GM12892 (cell line): ENCODE results near the gene COX18.

ENCODE experiments used
- DNase-seq: peaks from one replicate; pipeline ENCODE4 v3.0.0; 2011; ENCODE audit not compliant: insufficient read length
- FAIRE-seq: peaks from 2 replicates; lab custom pipeline; 2011; peaks lifted over from hg19 to GRCh38; lab: Jason Lieb, UNC
- POLR2A ChIP-seq: IDR thresholded peaks from 2 replicates; pipeline ENCODE4 v1.6.1; 2011; ENCODE audit warnings: low read depth, low read length, control low read depth
- POLR2AphosphoS5 ChIP-seq: IDR thresholded peaks from 2 replicates; pipeline ENCODE4 v1.6.1; 2011; ENCODE audit warnings: low read depth, low read length, control low read depth
- TAF1 ChIP-seq: IDR thresholded peaks from 2 replicates; pipeline ENCODE4 v1.6.1; 2011; ENCODE audit warnings: low read depth, mild to moderate bottlenecking, control low read depth, low read length, borderline replicate concordance

COX18 gene

DNA sequence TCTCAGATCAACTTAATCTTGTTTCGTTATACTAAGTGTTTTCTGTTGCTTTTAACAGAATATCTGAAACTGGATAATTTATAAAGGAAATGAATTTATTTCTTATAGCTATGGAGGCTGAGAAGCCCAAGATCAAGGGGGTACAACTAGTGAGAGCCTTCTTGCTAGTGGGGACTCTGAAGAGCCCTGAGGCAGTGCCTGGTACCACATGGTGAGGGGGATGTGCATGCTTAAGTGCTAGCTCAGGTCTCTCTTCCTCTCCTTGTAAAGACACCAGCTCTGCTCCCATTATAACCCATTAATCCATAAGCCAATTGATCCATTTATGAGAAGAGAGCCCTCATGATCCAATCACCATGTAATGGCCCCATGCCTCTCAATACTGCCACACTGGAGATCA lies 17.9 kb downstream of the COX18 start:
- no peak for FAIRE-seq
- TF ChIP-seq POLR2A = no peak
- TF ChIP-seq POLR2AphosphoS5 = no peak
- TF ChIP-seq TAF1 = no peak

DNA sequence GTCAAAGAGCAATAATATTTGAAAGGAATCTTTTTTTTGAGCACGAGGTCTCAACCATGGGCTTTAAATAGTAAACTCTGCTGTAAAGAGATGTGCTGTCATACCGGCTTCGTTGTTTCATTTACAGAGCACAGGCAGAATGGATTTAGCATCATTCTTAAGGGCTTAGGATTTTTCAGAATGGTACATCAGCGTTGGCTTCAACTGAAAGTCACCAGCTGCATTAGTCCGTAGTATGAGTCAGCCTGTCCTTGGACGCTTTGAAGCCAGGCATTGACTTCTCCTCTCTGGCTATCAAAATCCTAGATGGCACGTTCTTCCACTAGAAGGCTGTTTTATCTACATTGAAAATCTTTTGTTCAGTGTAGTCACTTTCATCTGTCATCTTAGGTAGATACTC lies 23.6 kb downstream of the COX18 start:
- no peak for DNase-seq
- TF ChIP-seq TAF1 = no peak
- no peak for TF ChIP-seq POLR2AphosphoS5
- no peak for TF ChIP-seq POLR2A
- FAIRE-seq = no peak

More for the DNA sequence above, 17.9 kb downstream of the COX18 start:
- no peak for DNase-seq

DNA sequence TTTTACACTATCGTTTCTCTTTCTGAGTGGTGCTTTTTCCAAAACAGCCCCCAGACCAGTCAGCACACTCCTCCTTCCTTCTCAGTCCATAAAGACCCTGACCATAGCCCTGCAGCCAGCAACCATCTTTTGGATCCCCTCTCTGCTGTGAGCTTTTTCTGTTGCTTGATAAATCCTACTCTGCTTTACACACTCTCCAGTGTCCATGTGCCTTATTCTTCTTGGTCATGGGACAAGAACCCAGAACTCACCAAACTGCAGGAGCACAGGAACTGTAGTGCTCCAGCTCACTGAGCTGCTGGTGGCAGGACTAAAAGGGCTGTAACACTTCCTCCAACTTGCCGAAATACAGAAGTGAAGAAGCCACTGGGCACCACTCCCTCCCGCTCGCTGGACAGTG lies 32.5 kb downstream of the COX18 start:
- no peak for TF ChIP-seq POLR2A
- no peak for TF ChIP-seq POLR2AphosphoS5
- TF ChIP-seq TAF1 = no peak
- DNase-seq (no peak), FAIRE-seq (no peak)

DNA sequence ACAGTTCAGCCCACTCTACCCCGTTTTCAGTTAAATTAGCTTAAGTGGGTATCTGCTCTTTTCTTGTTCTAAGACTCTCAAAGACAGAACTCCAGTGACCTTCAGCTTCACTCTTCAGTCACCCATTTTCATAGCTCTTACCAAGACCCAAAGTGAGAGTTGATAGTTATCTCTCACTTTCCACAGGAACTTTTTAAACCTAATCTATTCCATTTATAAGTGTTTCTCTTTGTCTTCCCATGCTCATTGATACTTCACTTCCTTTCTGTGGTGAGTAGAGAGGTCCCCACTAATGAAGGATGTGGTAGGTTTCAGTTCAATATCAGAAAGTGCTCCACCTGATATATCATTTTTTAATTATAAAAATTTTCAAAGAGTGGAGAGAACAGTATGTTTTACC lies 33.4 kb downstream of the COX18 start:
- no peak for DNase-seq
- no peak for FAIRE-seq
- no peak for TF ChIP-seq TAF1
- no peak for TF ChIP-seq POLR2AphosphoS5
- TF ChIP-seq POLR2A = no peak

DNA sequence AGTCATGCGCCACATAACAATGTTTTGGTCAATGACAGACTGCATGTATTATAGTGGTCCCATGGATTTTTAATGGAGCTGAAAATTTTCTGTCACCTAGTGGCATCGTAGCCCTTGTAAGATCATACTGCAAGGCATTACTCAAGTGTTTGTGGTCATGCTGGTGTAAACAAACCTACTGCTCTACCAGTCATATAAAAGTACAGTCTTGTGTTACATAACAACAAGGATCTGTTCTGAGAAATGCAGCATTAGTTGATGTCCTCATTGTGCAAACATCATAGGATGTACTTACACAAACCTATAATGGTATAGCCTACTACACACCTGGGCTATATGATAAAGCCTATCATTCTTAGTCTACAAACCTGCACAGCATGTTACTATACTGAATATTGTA lies 34.6 kb downstream of the COX18 start:
- no peak for TF ChIP-seq POLR2AphosphoS5
- no peak for TF ChIP-seq POLR2A
- TF ChIP-seq TAF1 = no peak
- FAIRE-seq (peak; percentile 36), DNase-seq (no peak)

DNA sequence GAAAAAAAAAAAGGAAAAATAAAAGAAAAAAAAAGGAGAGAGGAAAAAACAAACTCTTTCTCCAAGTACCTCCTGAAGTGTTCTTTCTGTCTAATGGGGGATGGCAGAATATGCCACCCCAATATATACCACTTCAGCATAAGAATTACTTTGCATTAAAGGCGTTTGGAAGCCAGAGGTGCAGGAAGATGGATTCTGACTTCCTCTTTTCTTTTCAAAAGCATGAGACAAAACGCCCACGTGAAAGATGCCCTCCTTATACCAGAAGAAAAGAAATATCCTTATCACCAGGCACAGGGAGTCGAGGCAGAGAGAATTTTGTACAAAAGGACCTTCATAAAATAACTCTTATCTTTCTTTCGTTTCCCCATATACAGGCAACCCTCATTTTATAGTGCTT lies 40.9 kb downstream of the COX18 start:
- TF ChIP-seq POLR2A = no peak
- TF ChIP-seq TAF1 = no peak
- no peak for TF ChIP-seq POLR2AphosphoS5
- FAIRE-seq (no peak), DNase-seq (no peak)

DNA sequence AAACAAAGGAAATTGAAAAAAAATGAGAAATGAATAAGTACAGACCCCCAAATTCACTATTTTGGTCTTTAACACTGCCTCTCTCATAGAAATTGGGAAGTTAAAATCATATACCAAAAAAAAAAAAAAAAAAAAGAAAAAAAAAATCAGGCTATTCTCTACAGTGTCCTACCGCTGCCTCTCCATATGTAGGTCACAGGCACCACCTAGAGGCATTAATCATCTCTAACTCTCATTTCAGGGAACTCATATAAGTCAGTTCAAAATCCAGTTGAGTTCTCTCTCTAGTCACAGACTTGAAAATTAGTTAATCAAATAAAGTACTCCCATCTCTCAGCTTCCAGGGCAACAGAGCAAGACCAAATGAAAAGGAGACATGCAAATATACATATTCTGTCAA lies 47.9 kb downstream of the COX18 start:
- no peak for DNase-seq
- TF ChIP-seq TAF1 = no peak
- TF ChIP-seq POLR2AphosphoS5 = no peak
- TF ChIP-seq POLR2A = no peak
- FAIRE-seq = no peak

DNA sequence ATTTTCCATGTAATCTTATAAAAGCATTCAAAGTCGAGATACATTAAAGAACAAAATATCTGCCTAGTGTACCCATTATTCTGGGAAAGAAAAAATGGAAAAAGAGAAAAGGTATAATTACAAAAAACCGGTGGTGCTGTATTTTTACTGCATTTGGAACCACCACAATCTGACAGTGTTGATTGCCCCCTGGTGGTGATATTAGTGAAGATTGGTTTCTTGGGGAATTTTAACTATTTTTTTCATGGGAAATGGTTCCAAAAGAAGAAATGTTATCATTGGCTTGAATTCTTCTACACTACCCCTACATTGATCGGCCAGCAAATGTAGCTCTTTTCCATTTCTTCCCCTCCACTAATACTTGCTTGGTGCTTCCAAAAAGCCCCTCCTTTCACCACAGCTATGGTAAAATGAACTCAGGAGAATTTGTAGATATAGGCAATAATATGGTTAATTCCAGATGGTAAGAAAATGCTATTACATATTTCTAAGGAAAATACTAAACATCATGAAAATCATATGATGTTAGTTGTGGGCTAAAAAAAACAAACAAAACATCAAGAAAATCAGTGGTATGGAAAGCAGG lies 50.0 kb downstream of the COX18 start:
- FAIRE-seq = no peak
- TF ChIP-seq POLR2A = no peak
- TF ChIP-seq TAF1 = no peak
- no peak for TF ChIP-seq POLR2AphosphoS5
- DNase-seq = no peak

DNA sequence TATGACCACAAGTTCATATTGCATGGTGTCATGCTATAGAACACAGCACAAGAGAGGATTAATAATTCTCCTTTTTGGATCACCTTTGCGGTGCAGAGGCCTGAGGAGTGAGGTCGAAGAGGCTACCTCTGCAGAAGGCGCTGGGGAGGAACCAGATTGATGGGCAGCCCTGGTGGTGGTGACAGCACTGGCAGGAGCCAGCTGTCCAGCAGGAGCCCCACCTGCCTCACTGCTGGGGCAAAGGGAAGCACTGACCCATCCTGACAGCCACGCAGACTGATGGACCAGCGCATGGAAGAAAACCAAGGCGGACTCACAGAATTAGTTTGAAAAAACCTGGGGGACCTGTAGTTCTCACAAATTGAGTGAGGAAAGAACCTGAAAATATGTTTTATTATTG lies 50.9 kb downstream of the COX18 start:
- no peak for TF ChIP-seq TAF1
- no peak for TF ChIP-seq POLR2AphosphoS5
- TF ChIP-seq POLR2A = no peak
- FAIRE-seq (no peak), DNase-seq (no peak)

DNA sequence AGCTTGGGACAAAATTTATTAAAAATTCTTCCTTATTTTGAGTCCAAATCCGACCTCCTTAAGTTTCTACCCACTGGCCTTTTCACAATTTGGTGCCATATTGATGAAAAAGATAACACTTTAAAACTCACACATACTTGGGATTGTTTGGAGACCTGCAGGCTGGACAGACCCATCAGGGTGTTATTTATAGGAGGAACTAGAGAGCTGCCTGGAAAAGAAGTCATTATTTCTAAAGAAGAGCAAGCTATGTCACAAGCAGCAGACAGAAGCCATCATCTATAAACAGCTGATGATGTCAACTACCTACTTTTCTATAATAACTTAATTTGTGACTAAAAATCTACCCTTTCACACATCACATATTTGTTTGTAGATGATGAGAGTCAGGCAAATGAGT lies 56.2 kb downstream of the COX18 start:
- no peak for FAIRE-seq
- no peak for TF ChIP-seq POLR2AphosphoS5
- no peak for TF ChIP-seq TAF1
- TF ChIP-seq POLR2A = no peak
- no peak for DNase-seq

DNA sequence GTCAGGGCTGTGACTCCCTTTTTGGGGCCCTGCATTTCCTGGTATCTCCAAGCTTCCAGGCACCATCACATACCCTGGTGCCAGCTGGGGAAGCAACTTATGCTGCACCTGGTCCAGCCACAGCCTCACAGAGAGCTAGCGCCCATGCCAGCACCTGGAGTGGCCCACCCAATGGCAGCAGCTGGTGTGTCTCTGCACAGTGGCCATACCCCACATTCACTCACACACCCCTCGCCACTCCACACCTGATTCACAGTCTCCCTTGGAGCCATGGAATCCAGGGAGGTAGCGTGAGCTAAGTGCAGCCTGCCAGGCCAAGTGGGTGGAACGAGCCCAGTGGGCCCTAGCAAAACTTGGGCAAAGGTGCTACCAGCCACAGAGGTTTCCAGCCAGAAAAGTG lies 56.8 kb downstream of the COX18 start:
- DNase-seq = no peak
- FAIRE-seq = no peak
- TF ChIP-seq POLR2A = no peak
- TF ChIP-seq TAF1 = no peak
- TF ChIP-seq POLR2AphosphoS5 = no peak

DNA sequence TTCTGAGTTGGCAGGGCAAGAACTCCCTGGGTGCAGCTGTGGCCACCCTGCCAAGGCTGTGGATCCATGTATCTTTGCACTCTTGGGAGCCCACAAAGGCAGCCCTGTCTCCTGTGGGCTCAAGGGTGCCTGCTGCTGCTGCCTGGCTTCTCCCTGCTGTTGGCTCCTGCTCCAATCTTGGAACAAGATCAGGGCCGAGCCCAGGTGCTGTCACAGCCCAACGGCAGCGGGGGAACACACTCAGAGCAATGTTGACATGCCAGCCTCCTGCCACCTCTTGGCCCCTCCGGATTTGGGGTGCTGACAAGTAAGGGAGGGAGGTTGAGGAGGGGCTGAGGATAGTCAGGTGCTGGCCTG lies 57.9 kb downstream of the COX18 start:
- FAIRE-seq (no peak), DNase-seq (no peak)
- no peak for TF ChIP-seq POLR2AphosphoS5
- no peak for TF ChIP-seq TAF1
- no peak for TF ChIP-seq POLR2A
